SK-N-MC (cell line): ENCODE results near the gene PLA2G2D.

Experiments
- DNase-seq: peaks from one replicate; pipeline ENCODE4 v3.0.0-alpha.2; 2011; ENCODE audit warnings: low read depth, low spot score
- H3K27ac ChIP-seq: fragments of 200-600 bp; sonication (generic); 2 replicates; pipeline ENCODE4 v1.5.1; 2016; ENCODE audit warnings: mixed run types
- H3K36me3 ChIP-seq: fragments of 200-600 bp; sonication (generic); 2 replicates; pipeline ENCODE4 v1.6.1; 2017; ENCODE audit warnings: antibody characterized with exemption, low read length, mixed read lengths; ENCODE audit not compliant: insufficient read depth
- H3K4me3 ChIP-seq: fragments of 200-600 bp; sonication (generic); 2 replicates; pipeline ENCODE4 v1.5.1; 2016
- H3K9ac ChIP-seq: fragments of 200-600 bp; sonication (generic); 2 replicates; pipeline ENCODE4 v1.8.0; 2017; ENCODE audit warnings: mixed run types, mixed read lengths; ENCODE audit not compliant: insufficient read length
- H3K9me3 ChIP-seq: fragments of 200-600 bp; sonication (generic); 2 replicates; pipeline ENCODE4 v1.6.1; 2017; ENCODE audit warnings: low read depth, mild to moderate bottlenecking, antibody characterized with exemption, low read length, moderate library complexity, mixed read lengths
- EZH2 ChIP-seq: fragments of 200-600 bp; sonication (generic); IDR thresholded peaks from one replicate; pipeline ENCODE4 v1.6.1; 2017; ENCODE audit warnings: antibody characterized with exemption
- FOXP2 ChIP-seq: optimal IDR thresholded peaks from 2 replicates; pipeline ENCODE3; 2011; ENCODE audit warnings: mild to moderate bottlenecking, moderate library complexity; ENCODE audit not compliant: insufficient read depth; ENCODE audit errors: extremely low read length, control extremely low read depth
- POLR2AphosphoS5 ChIP-seq: IDR thresholded peaks from 2 replicates; pipeline ENCODE4 v1.6.1; 2012; ENCODE audit warnings: mild to moderate bottlenecking, low read depth, low read length, borderline replicate concordance

The PLA2G2D gene

DNA sequence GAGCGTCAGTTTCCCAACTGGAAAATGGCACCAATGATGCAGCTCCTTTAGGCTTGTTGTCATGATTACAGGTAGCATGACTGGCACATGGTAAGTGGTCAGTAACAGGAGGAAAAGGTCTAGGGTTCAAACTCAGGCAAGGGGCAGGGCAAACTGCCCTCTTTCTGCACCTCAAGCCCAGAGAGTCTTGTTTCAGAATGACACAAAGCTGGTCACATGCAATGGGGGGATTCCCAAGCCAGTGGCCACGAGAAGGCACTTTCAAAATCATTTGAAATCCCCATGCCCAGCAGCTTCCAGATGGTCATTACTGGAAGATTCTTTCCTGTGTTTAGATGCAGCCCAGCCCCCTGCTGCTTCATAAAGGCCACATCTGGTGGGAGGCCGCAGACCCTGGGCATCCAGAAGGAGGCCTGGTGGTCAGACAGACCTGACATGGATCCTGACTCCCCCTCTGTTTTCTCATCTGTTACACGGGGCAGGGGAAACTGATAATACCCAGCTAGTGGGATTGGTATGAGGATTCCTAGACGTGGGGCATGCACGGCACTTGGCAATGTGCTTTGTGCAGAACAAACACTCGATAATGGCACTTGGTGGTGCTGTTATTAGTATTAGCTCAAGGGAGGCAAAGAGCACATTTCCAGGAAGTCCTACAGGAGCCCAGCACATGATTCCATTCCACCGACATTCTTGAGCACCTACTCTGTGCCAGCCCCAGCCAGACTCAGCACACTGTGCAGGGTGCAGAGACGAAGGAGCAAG, 6.9 kb upstream of the PLA2G2D start:
- Histone ChIP-seq H3K27ac (no peak overlapping the region), H3K9me3 (peaks cover 3% of the 10 kb centered on the region; the same call in 1 of the 2 replicates), H3K9ac (no peak overlapping the region), H3K4me3 (no peak overlapping the region), H3K36me3 (no peaks in the 10 kb centered on the region)
- no peak for TF ChIP-seq POLR2AphosphoS5
- no peak for TF ChIP-seq EZH2
- TF ChIP-seq FOXP2: no peak
- no peak for DNase-seq

DNA sequence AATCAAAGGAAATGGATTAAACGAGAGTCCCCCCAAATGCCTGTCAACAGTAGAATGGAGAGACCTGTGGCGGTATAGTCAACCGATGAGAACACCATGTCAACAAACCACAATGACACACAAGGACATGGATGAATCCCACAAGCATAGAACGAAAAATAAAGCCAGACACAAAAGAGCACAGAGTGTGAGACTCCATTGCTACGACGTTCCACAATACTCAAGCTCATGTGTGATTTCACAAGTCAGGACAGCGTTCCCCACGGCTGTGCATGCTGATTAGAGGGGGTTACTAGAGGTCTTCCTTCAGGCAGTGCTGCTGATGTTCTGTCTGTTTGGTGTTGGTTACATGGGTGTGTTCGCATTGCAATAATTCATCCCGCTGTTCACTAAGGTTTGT, 5.8 kb upstream of the PLA2G2D start:
- Histone ChIP-seq H3K27ac (no peak overlapping the region), H3K36me3 (no peaks in the 10 kb centered on the region), H3K9ac (no peak overlapping the region), H3K9me3 (peaks cover 3% of the 10 kb centered on the region; the same call in 1 of the 2 replicates), H3K4me3 (no peak overlapping the region)
- no peak for TF ChIP-seq FOXP2
- no peak for TF ChIP-seq EZH2
- TF ChIP-seq POLR2AphosphoS5: no peak
- DNase-seq: no peak

DNA sequence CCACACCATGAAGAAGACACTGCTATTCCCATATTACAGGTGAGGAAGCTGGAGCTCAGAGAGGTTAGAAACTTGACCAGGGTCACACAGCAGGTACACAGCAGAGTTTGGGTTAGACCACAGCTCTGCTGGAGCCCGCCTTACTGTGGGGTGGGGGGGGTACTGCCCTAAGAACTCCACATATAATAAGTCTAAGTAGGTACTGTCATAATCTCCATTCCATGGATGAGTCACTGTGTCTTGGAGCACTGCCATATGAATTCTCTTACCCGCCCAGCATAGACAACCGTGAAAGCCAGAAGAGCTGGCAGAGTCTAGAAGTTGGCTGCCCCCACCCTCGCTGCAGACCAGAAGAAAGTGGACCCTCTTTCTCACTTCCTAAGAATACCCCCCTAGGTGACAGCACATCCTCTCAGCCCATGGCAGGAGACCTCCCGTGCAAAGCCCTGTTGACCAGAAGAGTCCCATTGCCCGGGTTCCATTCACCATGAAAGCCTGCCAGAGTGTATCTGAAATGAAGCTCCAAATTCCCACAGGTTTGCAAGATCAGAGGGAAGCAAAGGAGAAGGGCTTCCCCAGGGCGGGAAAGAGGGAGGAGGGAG, 5.2 kb upstream of the PLA2G2D start:
- no peaks in the 10 kb centered on the region for H3K9me3 ChIP-seq
- TF ChIP-seq EZH2 (no peak), FOXP2 (no peak), POLR2AphosphoS5 (no peak)
- DNase-seq: no peak
- H3K27ac ChIP-seq: no peak overlapping the region
- no peaks in the 10 kb centered on the region for H3K36me3 ChIP-seq
- H3K4me3 ChIP-seq: no peak overlapping the region
- H3K9ac ChIP-seq: no peak overlapping the region

DNA sequence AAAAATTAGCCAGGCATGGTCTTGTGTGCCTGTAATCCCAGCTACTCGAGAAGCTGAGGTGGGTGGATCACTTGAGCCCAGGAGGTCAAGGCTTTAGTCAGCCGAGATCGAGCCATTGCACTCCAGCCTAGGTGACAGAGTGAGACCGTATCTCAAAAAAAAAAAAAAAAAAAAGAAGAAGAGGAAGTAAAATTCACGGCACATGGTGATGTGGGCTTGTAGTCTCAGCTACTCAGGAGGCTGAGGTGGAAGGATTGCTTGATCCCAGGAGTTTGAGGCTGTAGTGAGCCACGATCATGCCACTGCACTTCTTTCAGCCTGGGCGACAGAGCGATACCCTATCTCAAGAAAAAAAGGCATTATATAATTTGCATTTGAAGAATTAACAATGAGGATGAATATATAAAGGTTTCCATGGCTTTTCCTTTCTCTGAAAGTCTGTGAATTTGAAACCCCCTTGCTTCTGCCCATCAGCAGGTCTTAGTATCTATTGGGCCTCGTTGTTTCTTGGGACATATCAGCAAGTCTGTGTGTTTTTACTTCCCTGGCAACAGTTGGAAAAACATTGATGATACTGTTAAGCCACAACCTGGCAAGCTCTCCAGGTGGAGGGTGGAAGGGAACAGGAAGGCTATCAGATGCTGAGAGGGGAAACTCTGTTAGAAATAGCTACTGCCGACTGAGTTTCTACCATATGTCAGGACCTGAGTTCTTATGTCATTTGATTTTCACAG, 4.6 kb upstream of the PLA2G2D start:
- Histone ChIP-seq H3K4me3 (no peak overlapping the region), H3K27ac (no peak overlapping the region), H3K9ac (no peak overlapping the region), H3K36me3 (no peaks in the 10 kb centered on the region), H3K9me3 (no peaks in the 10 kb centered on the region)
- TF ChIP-seq POLR2AphosphoS5 (no peak), EZH2 (no peak), FOXP2 (no peak)
- no peak for DNase-seq

DNA sequence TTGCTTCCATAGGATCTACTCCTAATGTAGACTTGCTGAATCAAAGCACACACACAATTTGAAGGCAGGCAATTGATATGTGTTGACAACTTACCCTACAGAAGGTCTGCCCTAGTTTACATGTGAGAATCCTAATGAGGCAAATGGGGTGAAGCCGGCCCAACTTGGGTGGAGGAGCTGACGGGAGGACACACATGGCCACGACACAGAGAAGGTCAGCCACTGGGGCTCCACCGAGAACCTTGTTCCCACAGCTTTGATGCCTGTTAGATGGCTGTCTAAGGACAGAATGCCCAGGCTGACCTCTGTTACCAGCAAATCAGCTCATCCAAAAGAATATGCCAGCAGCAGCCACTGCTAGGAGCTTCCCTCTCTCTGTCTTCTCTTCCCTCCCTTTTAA, 1.5 kb upstream of the PLA2G2D start:
- Histone ChIP-seq H3K27ac (no peak overlapping the region), H3K9me3 (no peaks in the 10 kb centered on the region), H3K4me3 (no peak overlapping the region), H3K36me3 (no peaks in the 10 kb centered on the region), H3K9ac (no peak overlapping the region)
- DNase-seq: no peak
- TF ChIP-seq FOXP2: no peak
- no peak for TF ChIP-seq EZH2
- no peak for TF ChIP-seq POLR2AphosphoS5

DNA sequence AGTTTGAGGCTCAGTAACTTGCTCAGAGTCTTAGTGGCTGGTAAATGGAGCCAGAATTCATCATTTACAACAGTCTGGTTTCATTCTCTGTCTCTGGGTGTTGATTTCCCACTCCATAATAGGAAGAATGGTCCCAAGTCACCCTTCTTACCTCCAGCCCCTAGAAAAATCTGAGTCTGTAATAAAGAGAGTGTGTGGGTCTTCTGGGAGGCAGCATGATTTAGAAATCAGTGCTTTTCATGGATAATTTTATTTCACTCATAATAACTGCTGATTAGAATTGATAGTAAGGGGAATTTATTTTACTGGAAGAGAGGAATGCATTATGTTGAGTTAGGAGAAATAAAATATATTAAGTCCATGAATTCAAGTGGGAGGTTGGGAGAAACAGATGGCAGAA, 2.1 kb downstream of the PLA2G2D start:
- no peak overlapping the region for H3K27ac ChIP-seq
- H3K9ac ChIP-seq: no peak overlapping the region
- H3K4me3 ChIP-seq: no peak overlapping the region
- no peaks in the 10 kb centered on the region for H3K9me3 ChIP-seq
- no peak for DNase-seq
- H3K36me3 ChIP-seq: no peaks in the 10 kb centered on the region
- TF ChIP-seq POLR2AphosphoS5: no peak
- no peak for TF ChIP-seq FOXP2
- no peak for TF ChIP-seq EZH2

DNA sequence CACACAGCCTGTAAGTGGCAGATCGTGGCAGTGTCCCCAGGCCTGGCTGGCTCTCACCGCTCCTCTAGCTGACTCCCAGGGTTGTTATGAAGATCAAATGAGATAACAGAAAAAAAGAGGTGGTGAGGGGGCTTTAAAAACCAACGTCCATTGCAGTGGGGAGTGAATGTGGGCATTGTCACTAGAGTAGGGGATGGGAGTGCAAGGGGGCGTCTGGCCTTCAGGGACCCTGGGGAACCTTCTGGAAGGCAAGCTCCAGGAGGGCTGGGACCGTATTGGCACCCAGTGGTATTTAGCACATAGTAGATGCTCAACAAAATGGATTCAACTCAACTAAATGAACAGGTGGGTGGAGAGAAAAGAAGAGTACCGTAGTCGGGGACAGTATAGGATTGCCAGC, 3.4 kb downstream of the PLA2G2D start:
- Histone ChIP-seq H3K27ac (no peak overlapping the region), H3K9ac (no peak overlapping the region), H3K9me3 (no peaks in the 10 kb centered on the region), H3K36me3 (no peaks in the 10 kb centered on the region), H3K4me3 (no peak overlapping the region)
- TF ChIP-seq FOXP2: no peak
- TF ChIP-seq EZH2: no peak
- no peak for TF ChIP-seq POLR2AphosphoS5
- DNase-seq: no peak

DNA sequence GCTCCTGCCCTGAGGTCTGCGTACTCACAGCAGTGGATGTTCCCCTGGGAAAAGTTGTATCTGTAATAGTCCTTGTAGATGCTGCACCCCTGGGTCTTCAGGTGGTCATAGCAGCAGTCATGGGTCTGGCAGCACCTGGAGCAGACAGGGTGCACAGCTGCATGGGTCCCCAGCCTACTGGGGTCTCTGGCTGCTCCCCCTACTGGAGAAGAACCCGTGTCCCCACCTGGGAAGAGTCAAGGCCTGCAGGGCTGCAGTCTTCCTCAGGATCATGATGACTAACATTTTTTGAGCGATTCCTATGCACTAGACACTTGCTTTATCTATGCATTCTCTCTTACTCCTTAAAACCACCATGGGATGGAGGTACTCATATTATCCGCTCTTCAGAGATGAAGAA, 3.9 kb downstream of the PLA2G2D start:
- Histone ChIP-seq H3K27ac (no peak overlapping the region), H3K36me3 (no peaks in the 10 kb centered on the region), H3K9ac (no peak overlapping the region), H3K9me3 (no peaks in the 10 kb centered on the region), H3K4me3 (no peak overlapping the region)
- DNase-seq: no peak
- TF ChIP-seq POLR2AphosphoS5 (no peak), EZH2 (no peak), FOXP2 (no peak)
